LNCaP clone FGC (cell line): ENCODE data around the gene FRS2.

Experiments
- DNase-seq: peaks from one replicate; pipeline ENCODE4 v3.0.0-alpha.2; 2011; ENCODE audit warnings: low read depth
- H3K4me3 ChIP-seq: 2 replicates; pipeline ENCODE4 v1.5.1; 2011; ENCODE audit warnings: mild to moderate bottlenecking, low read depth, low read length, control low read depth
- TF ChIP-seq, protein P1 (sequence below): IDR thresholded peaks from 2 replicates; pipeline ENCODE4 v1.5.1; 2012; ENCODE audit warnings: mild to moderate bottlenecking; ENCODE audit not compliant: control insufficient read depth, insufficient read depth; ENCODE audit errors: extremely low read depth

FRS2 gene

DNA sequence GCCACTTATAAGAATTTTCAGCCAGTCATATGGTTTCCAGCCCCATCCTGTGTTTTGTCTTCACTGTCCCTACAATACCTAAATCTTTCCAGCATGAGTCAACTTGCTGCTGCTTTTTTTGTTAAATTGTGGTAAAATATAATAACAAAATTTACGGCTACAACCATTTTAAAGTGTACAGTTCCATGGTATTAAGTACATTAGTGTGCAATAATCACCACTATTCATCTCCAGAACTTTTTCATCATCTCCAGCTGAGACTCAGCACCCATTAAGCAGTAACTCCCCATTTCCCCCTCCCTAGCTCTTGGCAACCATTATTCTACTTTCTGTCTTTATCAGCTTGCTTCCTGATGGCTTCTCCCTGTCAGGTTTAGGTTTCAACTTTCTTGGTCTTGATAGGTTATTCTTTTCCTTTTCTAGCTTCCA lies 39.1 kb downstream of the FRS2 start:
- H3K4me3 ChIP-seq = no peak overlapping the region
- DNase-seq = no peak
- TF ChIP-seq, protein P1, sequence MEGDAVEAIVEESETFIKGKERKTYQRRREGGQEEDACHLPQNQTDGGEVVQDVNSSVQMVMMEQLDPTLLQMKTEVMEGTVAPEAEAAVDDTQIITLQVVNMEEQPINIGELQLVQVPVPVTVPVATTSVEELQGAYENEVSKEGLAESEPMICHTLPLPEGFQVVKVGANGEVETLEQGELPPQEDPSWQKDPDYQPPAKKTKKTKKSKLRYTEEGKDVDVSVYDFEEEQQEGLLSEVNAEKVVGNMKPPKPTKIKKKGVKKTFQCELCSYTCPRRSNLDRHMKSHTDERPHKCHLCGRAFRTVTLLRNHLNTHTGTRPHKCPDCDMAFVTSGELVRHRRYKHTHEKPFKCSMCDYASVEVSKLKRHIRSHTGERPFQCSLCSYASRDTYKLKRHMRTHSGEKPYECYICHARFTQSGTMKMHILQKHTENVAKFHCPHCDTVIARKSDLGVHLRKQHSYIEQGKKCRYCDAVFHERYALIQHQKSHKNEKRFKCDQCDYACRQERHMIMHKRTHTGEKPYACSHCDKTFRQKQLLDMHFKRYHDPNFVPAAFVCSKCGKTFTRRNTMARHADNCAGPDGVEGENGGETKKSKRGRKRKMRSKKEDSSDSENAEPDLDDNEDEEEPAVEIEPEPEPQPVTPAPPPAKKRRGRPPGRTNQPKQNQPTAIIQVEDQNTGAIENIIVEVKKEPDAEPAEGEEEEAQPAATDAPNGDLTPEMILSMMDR = no peak

DNA sequence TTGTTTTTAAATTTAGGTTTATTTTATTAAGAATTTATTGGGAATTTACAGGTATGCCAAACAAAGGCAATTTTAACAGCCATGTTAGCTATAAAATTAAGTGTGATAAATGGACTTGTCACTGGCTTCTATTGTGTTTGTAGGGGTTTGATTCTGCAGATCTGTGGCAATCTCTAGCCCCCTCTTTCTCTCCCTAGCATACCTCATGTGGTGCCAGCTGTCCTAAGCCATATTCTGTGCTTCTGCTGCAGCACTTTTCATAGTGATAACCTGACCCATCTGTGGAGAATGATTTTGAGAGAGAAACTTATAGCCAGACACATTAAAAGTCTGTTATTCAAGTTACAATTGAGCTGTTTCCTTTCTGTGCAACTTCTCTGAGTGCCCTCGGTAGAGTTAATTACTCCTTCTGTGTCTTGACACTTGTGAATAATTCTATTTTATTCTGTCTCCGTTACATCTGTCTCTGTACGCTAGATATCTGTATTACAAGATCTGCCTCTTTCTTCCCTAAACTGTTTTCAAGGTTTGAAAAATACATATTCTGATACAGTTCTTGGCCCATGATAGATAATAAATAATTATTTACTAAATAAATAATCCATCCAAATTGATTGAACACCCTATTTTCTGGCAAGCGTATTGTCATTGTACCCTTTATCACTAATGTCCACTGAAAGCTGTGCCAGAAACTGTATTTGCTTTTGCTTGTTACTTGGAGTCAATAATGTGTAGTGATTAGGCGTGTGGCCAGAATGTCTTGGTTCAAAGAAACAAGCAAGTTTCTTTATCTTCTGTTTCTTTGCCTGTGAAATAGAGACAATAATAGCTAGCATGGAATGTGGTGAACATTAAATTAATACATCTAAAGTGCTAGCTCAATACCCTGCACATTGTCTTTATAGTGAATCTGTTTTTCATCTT lies 40.0 kb downstream of the FRS2 start:
- TF ChIP-seq, protein P1 = no peak
- peak; percentile 77 for DNase-seq

DNA sequence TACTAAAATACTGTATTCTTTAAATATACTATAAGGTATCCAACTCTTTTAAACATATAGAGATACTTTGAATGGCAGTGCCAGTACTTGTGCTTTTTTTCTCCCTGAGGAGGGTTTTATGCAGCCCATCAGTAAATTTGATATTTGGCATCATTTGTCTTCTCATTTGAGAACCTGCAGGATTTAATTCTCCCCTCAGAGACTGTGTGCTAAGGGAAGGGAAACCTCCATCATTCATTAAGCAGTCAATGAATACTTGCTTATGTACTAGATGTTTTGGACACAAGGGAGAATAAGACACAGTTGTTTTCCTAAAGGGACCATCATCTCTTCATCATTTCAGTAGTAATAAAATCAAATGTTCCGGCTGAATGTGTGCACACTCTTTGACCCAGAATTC lies 40.8 kb downstream of the FRS2 start:
- no peak for DNase-seq
- no peak overlapping the region for H3K4me3 ChIP-seq
- TF ChIP-seq, protein P1 = no peak

More for the DNA sequence above, 40.0 kb downstream of the FRS2 start:
- H3K4me3 ChIP-seq = no peak overlapping the region

DNA sequence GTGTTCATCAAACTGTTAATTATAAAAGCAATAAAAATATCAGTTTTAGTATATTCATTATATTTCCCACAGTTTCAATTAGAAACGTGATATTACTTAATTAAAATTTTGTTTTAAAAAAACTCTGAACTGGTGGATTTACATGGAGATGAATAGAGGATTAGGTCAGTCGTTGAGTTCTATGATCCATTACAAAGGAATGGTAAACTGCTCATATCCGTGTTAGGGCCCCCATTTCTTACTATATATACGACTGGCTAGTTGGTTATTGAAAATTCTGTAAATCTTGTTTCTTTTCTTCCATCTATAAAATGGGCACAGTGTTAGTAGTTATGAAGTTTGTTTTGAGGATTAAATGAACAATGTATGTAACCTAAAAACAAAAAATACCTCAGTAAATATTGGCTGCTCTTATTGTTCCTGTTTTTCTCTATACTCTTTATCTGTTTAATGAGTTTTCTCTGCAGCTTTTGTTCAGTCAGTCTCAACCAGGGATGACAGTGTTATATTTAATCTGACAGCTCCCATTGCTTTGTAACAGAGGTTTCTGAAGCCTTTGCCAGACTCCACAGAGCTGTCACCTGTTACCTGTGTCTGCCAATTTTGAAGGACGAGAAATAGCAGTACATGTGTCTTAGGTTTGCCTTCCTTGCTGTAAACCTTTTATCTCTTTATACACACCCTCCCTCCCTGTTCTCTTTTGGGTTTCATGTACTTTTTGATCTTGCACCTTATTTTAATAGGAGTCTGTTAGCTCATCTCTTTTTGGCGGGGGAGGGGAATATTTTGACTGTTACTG lies 41.5 kb downstream of the FRS2 start:
- DNase-seq = peak; percentile 53
- no peak overlapping the region for H3K4me3 ChIP-seq
- TF ChIP-seq, protein P1 = no peak

DNA sequence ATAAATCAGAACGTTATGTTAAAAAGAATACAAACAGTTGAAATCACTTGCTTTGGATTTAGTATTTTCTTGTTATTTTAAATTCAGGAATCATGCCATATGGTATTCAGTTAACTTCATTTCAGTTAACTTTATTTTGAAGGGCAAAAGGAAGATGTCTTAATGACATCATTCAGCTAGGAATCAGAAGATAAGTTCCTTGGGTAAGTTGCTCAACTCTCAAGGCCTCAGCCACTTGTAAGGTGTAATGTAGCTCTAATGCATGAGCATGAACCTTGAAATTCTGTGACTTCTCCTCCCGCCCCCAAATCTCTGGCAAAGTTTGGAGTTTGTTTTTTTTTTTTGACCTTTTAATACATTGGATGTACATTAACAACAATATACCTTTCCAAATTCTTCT lies 42.6 kb downstream of the FRS2 start:
- TF ChIP-seq, protein P1 = no peak
- no peak overlapping the region for H3K4me3 ChIP-seq
- no peak for DNase-seq

DNA sequence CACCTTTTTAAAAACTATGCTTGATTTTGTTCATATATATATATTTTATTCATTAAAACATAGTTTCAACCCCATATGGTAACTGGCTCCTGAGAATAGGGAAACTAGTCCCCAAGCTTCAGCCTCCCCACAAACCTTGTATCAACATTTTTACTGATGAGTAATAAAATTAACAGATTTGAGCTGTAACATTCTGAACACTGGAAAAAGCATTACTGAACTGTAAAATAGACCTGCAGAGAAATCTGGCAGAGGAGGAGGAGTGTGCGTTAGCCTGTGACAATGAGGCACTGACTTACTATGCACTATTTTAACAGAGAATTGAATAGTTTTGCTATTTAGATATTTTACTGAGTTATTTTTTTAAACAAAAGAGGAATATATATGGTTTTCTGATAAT lies 43.1 kb downstream of the FRS2 start:
- TF ChIP-seq, protein P1 = no peak
- H3K4me3 ChIP-seq = no peak overlapping the region
- DNase-seq = no peak
